OCI-LY1 (cell line): ENCODE results near the gene DLG5.

Experiments used
- CTCF ChIP-seq: fragments of 200-600 bp; sonication (generic), shearing (Covaris generic); IDR thresholded peaks from 2 replicates; pipeline ENCODE4 v1.5.1; 2017; ENCODE audit warnings: mild to moderate bottlenecking, antibody characterized with exemption, low read length, moderate library complexity, mixed read lengths
- EZH2 ChIP-seq: fragments of 200-600 bp; sonication (generic), shearing (Covaris generic); IDR thresholded peaks from 2 replicates; pipeline ENCODE4 v1.8.0; 2017; ENCODE audit warnings: borderline replicate concordance, mixed run types, mild to moderate bottlenecking, antibody characterized with exemption, low read length, moderate library complexity, mixed read lengths

DNA sequence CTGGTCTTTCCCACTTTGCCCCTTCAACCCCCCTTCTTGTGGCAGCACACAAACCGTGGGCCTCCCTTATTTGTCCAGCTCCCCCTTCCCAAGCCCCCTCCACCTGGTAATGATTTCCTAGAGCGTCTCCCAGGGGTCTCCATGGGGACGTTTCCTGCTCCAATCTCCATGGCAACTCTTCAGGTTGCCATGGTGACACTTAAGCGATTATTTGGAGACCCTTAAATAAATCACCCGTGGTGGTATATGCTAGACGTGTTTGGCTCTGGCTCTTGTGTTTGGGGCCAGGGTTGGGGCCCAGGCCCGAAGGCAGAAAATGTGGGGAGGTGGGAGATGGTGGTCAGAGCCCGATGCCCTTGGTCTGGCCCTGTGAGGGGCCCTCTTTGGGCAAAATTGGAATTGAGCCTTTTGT is 41.1 kb upstream of the DLG5 start:
- TF ChIP-seq CTCF, result no peak
- TF ChIP-seq EZH2, result no peak
